HG03280 (cell line): Measurements from ENCODE around the gene SMC4.

Experiments
- ATAC-seq: cut with Tn5 transposase; IDR thresholded peaks from one replicate; pipeline ENCODE4 v1.9.1; 2021; ENCODE audit warnings: mild to moderate bottlenecking, moderate library complexity; ENCODE audit not compliant: unreplicated experiment

The SMC4 gene

GRCh38 chr3:160394009-160394392 is 5.4 kb upstream of the SMC4 start:
- no peak for ATAC-seq

GRCh38 chr3:160395297-160395696 is 4.2 kb upstream of the SMC4 start:
- ATAC-seq = no peak

DNA sequence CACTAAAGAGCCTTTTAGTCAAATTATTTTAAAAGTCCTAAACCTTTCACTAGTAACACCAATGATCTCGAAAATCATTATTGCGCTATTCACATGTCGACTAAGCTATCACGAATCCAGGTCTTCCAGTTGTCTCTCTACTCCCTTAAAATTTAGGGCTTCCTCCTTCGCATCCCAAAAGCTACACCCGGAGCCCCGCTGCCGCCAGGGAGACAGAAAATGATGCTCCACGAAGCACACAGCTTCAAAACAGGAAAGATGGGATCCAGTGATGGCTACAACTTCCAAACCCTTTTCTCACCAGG is 678 bp upstream of the SMC4 start:
- ATAC-seq = peak; percentile 5

- peak; percentile 7 for ATAC-seq
Observed at GRCh38 chr3:160400030-160400701, 716 bp downstream of the SMC4 start.

GRCh38 chr3:160400702-160401150 is 1.3 kb downstream of the SMC4 start:
- no peak for ATAC-seq

DNA sequence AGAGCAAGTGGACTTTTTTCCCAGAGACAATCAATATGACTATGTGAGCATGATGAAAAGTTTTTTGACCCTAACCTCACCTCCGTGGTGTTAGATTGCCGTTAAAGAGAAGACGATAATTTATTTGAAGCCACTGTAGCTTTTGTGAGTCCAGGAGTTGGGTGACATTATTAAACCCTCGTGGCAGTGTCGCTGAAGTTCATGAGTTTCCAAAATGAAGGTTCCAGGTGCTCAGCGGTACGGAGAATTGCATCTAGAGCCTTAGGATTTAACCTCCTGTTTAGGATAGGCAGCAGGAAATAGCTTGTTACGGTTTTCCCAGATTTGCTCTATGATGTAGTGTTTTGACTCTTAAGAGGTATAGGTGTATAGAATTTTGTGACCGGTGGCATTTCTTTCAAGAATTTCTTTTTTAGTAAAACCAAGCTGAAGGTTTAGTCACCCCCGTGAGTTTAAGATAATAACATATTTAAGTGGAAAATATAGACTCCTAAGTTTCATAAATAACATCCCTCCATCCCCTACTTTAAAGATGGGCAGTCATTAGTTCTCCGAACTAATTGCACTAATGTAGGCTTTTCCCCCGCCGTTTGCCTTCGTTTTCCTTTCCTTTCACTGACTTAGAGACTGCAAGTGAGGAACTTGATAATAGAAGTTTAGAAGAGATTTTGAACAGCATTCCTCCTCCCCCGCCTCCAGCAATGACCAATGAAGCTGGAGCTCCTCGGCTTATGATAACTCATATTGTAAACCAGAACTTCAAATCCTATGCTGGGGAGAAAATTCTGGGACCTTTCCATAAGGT is 2.0 kb downstream of the SMC4 start:
- ATAC-seq = no peak

GRCh38 chr3:160402221-160403027 is 3.0 kb downstream of the SMC4 start:
- ATAC-seq = no peak

GRCh38 chr3:160403028-160403545 is 3.6 kb downstream of the SMC4 start:
- no peak for ATAC-seq

DNA sequence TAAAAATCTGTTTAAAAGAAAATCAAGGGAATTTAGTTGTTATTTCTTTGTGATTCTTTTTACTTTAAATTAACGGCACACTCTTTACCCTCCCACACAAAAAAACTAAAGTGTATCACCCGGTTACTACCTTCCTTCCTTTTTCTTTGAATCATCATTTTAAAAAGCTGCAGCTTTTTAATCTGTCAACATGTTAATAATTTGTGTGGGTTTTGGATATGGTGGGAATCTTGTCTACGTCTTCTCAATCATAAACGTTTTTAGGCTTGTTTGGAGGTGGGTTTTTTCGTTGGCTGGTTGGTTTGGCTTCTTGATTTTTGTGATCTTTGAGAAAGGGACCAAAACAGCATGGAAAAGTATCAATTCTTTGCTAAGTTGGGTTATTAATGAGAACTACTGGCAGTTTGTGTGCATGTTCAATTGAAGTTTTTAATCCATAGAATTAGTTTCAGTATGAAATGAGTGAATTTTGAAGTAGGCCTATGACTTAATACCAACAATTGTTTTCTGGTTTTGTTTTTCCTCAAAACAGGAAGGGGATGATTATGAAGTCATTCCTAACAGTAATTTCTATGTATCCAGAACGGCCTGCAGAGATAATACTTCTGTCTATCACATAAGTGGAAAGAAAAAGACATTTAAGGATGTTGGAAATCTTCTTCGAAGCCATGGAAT is 4.5 kb downstream of the SMC4 start:
- no peak for ATAC-seq

DNA sequence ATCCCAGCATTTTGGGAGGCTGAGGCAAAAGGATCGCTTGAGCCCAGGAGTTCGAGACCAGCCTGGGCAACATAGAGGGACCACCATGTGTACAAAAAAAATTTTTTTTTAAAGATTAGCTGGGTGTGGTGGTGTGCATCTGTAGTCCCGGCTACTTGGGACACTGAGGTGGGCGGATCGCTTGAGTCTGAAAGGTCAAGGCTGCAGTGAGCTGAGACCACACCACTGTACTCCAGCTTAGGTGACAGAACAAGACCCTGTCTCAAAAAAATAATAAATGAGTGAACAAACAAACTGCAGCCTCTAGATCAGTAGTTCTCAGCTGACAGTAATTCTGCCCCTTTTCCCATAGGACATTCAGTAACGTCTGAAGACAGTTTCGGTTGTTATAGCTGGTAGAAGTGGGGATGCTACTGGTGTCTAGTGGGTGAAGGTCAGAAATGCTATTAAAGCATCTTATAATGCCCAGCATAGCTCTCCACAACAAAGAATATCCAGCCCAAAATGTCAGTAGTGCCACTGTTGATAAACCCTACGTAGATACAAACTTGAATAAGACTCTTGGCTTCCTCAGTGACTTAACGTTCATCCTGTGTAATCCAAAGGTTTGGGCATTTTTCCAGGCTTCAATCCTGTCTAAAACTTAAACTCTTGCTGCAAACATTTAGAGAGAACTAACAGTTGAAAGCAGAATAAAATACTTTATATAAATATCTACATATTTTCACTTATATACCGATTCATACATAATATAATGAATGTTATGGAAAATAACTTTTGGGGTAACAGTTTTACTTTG is 10.6 kb downstream of the SMC4 start:
- ATAC-seq = no peak

- ATAC-seq = no peak
Observed at GRCh38 chr3:160412477-160412876, 13.0 kb downstream of the SMC4 start.

GRCh38 chr3:160413613-160414248 is 14.3 kb downstream of the SMC4 start:
- peak; percentile 81 for ATAC-seq

DNA sequence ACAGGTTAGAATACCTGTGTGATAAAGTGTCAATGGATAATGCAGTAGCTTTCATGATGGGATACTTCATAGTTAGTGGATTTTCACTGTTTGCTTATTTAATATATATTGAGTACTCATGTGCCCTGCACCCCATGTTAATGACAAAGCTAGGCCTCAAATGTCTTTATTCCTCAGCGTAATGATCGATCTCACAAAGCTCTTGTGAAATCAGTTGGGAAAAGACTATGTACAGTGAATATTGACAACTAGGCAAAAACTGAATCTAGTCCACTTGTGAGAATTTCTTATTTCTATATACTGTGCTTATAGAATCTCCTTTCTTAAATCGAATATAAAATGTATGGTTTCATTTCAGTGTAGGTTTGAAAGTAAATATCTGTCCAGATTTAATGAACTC is 17.9 kb downstream of the SMC4 start:
- no peak for ATAC-seq

DNA sequence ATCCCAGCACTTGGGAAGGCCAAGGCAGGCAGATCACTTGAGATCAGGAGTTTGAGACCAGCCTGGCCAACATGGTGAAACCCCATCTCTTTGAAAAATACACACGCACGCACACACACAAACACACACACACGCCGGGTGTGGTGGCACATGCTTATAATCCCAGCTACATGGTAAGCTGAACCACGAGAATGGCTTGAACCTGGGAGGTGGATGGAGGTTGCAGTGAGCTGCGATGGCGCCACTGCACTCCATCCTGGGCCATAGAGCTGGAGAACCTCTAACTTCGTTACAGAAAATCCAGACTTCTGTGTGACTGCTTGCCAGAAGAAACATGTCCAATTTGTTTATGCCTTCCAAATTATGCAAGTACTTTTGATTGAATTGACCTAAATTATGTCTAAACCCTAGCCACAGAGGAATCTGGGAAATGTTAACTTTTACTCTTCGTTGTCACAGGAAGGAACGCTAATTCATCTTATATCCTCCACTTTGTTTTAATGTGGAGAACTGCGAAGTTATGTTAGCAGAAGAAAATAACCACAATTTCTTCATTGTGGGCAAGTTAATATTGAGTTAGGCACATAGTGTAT is 28.5 kb downstream of the SMC4 start:
- ATAC-seq = no peak

- no peak for ATAC-seq
Observed at GRCh38 chr3:160434071-160434470, 34.6 kb downstream of the SMC4 start.

DNA sequence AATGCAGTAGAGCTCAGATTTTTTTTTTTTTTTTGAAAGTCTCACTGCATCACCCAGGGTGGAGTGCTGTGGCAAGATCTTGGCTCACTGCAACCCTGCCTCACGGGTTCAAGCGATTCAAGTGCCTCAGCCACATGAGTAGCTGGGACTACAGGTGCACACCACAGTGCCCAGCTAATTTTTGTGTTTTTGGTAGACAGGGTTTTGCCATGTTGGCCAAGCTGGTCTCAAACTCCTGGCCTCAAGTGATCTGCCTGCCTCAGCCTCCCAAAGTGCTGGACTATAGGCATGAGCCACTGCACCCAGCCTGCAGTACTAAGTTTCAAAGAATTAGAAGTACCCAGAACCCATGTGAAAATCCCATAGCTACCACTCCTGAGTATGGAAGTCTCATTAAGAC is 35.6 kb downstream of the SMC4 start:
- no peak for ATAC-seq

DNA sequence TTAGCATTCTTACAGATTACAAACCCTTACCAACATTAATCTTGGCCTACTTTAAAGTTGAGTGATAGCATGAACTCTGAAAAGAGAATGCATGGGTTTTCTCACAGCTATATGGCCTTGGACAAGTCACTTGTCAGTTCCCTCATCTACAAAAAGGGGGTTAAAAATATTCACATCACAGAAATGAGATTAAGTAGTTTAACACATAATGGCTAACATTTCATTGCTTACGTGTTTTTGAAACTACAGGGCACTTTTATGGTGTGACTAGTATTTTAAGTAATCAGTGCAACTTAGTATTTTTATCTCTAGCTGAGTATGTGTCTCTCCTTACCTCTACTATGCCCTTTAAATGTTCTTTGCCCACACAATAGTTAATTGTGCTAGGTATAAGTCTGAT is 36.3 kb downstream of the SMC4 start:
- no peak for ATAC-seq

- ATAC-seq = no peak
Observed at GRCh38 chr3:160437083-160437455, 37.6 kb downstream of the SMC4 start.

- no peak for ATAC-seq
Observed at GRCh38 chr3:160440687-160441086, 41.2 kb downstream of the SMC4 start.
